HG03060 (cell line): Measurements from ENCODE around the gene TBX4.
"Not testable (repeated sequence)": the region's sequence is repeated elsewhere in the genome, so short reads cannot be mapped to it uniquely, and the experiment has no call there.

Experiments used
- ATAC-seq: cut with Tn5 transposase; IDR thresholded peaks from one replicate; pipeline ENCODE4 v1.9.1; 2021; ENCODE audit warnings: low read depth, moderate number of reproducible peaks; ENCODE audit not compliant: unreplicated experiment

TBX4 gene

DNA sequence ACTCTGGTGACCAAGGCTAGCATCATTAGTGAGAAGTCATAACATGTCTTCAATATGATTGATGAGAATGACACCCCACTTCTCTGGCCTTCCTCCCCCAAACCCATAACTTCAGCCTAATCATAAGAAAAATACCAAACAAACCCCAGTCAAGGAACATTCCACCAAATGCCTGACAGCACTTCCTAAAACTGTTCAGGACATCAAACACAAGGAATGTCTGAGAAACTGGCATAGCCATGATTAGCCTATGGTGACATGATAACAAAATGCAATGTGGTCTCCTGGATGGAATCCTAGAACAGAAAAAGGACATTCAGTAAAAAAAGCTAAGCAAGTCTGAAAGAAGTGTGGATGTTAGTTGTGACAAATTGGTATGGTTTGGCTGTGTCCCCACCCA, 24.7 kb upstream of the TBX4 start:
- no peak for ATAC-seq

DNA sequence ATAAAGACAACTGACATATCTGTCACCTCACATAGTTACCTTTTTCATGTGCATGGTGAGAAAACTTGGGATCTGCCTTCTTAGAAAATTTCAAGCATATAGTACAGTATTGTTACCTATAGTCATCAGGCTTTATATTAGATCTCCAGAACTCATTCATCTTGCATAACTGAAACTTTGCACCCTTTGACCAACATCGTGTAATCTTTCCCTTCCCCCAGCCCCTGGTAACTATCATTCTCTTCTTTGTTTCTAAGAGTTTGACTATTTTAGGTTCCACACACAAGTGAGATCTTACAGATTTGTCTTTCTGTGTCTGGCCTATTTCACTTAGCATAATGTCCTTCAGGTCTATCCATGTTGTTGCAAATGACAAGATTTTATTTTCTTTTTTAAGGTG, 22.9 kb upstream of the TBX4 start:
- no peak for ATAC-seq

DNA sequence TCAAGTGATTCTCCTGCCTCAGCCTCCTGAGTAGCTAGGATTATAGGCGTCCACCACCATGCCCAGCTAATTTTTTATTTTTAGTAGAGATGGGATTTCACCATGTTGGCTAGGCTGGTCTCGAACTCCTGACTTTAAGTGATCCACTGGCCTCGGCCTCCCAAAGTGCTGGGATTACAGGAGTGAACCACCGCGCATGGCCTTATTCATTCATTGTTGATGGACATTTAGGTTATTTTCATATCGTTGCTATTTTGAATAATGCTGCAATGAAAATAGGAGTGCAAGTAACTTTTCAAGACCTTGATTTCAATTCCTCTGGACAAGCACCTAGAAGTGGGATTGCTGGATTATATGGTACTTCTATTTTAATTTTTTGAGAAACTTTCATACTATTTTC, 22.4 kb upstream of the TBX4 start:
- not testable (repeated sequence) for ATAC-seq

DNA sequence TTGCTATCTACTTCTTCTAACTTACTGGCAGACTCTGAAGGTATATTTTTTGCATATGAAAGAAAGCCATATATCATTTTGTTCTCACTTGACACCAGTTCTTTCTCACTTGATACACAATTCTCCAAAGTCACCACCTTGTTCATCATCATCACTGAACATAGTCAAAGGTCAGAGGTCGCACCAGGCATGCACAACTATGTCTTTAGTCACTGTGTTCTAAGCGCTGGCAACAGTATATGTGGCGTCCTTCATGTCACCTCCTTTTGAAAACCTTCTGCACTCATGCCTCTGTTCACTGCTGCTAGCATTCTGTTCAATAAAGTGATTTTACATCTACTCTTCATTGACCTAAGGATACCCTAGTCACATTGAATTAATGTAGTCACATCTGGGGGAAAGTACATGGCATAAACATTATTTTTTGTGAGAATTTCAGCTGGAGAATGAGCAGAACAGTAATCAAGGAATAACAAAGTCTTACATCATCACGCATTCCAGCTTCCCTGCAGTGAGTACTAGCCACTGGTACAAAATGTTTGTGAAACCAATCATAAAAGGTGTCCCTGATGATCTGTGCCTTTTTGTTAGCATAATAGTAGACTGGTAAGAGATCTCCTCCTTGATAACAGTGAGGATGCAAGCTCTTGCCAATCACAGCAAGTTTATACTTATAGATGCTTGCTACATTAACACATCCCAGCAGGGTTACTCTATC, 20.5 kb upstream of the TBX4 start:
- no peak for ATAC-seq

DNA sequence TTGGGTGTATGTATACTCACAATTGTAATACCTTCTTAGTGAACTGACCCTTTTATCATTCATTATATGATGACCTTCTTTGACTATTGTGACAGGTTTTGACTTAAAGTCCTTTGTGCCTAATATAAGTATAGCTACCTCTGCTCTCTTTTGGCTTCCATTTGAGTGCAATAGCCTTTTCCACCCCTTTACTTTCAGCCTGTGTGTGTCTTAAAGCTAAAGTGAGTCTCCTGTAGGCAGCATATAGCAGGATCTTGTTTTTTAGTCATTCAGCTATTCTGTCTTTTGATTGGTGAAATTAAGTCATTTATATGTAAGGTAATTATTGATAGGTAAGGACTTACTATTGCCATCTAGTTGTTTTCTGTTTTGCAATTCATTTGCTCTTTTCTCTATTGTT, 15.9 kb upstream of the TBX4 start:
- no peak for ATAC-seq

DNA sequence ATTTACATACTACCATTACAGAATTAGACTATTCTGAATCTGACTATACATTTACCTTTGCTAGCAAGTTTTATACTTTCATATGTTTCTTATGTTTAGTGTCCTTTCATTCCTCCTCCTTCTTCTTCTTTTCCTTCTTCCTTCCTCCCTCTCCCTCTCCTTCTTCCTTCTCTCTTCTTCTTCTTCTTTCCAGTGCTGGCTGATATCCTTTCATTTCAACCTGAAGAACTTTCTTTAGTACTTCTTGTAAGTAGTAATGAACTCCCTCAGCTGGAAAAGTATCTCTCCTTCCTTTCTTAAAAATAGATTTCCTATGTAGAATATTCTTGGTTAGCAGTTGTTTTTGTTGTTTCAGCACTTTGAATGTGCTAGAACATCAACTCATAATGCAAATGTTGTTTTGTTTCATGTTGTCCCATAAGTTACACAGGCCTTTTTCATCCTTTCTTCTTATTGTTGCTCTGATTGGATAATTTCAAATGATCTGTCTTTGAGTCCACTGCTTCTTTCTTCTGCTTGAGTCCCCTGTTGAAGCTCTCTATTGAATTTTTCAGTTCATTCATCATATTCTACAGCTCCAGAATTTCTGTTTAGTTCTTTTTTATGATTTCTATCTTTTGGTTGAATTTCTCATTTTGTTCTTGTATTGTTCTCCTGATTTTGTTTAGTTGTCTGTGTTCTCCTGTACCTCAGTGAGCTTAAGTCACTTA, 15.1 kb upstream of the TBX4 start:
- ATAC-seq, result no peak

DNA sequence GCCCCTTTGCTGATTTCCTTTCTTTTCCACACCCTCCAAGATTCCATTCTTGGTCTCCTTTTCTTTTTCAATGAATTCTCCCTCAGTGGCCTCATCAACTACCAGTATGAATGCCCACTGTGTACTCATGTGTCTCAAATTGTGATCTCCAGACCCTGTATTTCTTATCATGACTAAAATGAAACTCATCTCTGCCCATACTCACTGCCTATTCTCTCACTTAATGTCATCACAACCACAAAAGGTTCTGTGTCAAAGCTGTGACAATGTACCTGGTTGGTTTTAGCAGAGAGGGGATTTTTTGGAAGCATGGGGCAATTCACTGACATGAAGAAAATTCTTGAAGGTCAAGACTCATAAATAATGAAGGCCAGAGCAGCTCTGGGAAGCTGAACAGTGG, 11.5 kb upstream of the TBX4 start:
- ATAC-seq, result no peak

DNA sequence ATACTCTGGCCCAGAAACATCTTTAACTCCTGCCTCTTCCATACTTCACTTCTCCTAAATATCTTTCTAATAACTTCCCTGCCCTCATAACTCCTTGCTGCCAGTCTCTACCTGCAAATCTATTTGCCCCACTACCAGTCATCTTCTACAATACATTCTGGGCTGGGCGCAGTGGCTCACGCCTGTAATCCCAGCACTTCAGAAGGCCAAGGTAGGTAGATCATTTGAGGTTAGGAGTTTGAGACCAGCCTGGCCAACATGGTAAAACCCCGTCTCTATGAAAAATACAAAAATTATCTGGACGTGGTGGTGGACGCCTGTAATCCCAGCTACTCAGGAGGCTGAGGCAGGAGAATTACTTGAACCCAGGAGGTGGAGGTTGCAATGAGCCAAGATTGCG, 10.7 kb upstream of the TBX4 start:
- not testable (repeated sequence) for ATAC-seq

DNA sequence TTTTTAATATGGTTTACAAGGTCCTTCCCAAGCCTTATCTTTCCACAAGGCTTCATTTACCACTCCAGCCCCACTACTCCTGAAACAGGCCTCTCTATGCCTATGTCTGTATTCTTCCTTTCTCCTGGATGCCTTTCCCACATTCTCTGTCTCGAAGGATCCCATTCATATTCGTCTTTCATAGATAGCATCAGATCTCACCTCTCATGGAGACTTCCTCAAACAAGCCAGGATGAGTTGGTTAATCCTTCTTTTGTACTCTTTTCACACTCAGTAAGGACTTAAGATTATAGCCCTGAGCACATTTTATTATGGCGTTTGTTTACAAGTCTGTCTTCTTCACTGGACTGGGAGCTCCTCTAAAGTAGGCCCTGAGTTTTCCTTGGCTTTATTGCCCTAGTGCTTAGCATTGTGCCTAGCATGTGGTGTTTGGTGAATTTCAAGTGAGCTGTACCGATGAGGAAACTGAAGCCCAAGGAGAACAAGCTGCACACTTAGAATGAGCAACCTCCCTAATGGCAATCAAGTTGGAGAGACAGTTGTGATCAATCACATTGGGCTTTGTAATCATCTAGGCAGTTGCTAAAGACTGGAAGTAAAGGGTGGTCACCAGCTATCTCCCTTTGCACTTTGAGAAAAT, 10.0 kb upstream of the TBX4 start:
- no peak for ATAC-seq

DNA sequence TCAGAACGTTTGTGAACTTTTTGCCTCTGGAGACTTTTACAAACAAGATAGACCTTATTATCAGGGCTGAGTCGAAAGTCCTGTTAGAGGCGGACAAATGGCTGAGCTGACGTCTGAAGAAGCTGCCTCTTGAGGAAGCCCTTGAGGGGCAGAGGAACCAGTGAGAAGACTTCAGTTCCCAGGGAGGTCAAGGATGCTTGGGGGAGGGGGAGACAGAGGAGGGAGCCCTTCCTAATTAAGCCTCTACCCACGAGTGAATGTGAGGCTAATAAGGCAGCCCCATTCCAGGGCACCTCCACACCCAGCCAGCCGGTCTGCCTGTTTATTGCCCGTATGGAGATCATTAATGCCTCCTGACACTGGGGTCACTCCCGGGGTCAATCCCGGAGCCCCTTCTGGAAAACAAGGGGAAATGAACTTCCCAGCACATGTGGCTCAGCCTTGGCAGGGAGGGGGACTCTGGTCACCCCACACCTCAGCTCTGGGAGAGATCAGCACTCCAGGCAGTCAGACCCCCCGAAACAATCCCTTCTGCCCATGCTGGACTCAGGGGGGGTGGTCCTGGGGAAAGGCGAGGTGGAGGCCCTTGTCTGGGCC, 9.2 kb upstream of the TBX4 start:
- ATAC-seq, result no peak

DNA sequence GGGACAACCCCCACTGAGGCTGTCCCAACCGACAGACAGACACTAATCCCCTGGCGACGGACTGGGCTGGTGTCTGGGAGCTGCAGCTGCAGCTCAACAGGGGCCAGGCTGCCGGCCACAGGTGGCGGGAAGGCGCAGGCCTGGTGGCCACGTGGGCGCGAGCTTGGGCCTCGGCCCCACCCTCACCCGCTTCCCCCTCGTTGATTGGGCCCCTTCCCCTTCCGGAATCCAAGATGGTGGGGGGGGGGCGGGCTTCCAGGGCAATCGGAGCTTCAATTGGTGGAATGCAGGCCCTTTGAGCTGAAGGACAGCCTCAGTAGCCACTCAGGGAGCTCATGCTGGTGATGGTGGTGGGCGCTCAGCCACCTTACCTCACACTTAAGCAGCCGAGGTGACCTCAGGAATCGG, 8.7 kb upstream of the TBX4 start:
- ATAC-seq, result no peak

DNA sequence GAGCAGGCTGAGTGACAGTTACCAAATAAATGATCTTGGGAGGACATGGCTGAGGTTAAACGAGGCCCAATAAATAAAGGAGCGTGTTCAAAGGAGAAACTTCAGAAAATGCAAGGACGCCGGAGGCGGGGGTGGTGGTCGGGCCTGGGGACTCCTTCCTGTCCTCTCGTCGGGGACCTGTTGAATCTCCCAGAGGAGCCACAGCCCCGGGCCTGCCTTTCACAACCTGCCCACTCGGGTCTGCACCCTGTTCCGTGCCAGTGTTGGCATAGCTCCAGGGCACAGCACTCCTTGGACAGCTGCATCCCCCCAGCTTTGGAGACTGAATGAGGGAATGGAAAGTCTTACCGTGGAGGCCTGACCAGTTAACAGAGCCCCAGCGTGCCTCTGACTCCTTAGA, 8.1 kb upstream of the TBX4 start:
- no peak for ATAC-seq

DNA sequence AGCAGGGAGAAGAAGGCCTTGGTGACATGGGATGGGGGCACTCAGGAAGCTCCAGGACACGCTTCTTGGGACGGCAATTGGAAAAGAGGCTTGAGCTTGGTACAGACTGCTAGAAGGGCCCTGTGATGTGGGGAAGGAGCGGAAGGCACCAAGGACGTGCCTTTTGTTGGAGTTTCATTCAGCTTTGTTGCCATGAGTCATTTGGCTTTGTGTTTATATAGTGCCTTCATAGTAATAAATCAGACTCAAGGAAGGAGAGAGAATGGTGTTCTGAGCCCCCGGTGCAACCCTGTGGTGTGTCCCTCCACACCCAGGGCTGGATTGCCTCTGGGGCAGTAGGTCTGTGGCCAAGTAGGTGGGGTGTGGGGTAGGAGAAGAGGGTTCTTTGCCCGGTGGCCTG, 7.4 kb upstream of the TBX4 start:
- no peak for ATAC-seq

DNA sequence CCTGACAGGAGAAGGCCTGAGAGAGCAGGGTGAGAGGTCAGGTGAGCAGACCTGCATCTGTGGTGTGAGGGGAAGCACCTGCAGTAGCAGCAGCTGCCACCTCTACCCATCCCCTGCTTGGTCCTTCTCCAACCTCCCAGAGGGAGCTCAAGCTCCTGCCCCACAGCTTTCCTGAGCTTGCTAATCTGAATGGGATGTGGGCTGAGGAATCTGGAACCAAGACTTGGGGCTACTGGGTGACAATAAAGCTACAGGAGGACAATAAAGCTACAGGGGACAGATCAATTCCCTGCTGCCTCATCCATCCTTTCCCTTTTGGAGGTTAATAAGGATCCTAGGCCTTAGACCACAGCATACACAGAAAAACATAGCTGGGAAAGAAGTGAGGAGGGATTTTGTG, 4.9 kb upstream of the TBX4 start:
- ATAC-seq, result no peak

DNA sequence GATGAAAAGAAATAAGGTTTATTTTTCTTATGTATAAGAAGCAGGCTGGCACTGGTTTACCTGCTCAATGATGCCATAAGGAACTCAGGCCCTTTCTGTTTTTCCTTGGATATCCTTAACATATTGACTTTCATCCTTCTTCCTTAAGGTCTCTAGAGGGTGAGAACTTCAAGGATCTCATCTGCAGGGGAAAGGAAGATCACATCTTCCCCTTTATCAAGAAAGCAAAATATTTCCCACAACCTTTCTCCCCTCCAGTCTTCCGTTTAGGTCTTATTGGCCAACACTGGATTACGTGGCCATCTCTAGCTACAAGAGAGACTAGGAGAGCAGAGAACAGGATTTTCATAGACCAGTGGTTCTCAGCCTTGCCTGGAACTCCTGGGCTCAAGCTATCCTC, 4.2 kb upstream of the TBX4 start:
- ATAC-seq, result no peak

DNA sequence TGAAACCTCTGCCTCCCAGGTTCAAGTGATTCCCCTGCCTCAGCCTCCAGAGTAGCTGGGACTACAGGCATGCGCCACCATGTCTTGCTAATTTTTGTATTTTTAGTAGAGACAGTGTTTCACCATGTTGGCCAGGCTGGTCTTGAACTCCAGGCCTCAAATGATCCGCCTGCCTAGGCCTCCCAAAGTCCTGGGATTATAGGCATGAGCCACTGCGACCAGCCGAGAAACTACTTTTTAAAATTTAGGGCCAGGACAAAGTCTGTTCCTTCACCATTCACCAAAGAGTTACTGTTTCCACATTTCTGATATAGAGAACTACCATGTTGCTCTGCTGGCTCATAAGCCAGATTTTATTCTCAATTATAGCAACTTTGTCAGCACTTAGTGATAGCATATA, 3.1 kb upstream of the TBX4 start:
- not testable (repeated sequence) for ATAC-seq

DNA sequence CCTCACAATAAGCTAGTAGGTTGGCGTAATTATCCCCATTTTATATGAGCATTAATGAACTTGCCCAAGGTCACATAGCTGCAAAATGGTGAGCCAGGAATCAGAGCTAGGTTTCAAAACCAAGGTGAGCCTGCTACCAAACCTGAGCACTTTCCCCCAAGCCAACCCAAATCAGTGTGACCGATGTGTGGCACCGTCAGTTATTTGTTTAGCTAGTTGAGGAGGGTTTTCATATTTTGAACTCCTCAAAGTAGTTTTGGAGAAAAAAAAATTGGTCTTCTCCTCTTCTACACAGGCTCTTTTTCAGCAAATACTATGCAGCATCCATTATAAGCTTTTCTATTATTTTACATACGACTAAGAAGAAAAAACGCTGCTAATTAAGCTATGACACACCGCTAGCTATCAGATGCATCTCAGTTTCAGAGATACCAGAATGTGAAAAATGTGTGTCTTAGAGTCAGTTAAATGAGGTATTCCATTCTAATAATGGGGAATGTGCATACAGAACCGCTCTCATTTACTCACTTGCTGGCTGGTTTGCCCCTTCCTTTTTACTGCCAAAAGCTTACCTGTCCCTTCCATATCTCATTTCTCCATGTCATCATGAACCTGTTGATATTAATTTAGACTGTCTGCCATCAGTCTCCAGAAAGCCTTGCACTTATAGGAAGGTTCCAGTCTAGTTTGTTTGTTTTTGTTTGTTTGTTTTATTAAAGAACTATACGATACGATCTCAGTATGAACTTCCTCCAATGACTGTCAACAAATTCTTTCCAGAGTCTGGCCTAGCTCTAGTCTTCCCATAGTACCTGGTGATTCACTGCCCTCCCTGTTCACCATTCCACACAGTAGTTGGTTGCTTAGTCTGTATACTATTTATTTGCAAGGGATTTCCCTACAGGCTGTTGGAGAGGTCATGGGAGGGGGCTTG, 2.2 kb upstream of the TBX4 start:
- no peak for ATAC-seq

DNA sequence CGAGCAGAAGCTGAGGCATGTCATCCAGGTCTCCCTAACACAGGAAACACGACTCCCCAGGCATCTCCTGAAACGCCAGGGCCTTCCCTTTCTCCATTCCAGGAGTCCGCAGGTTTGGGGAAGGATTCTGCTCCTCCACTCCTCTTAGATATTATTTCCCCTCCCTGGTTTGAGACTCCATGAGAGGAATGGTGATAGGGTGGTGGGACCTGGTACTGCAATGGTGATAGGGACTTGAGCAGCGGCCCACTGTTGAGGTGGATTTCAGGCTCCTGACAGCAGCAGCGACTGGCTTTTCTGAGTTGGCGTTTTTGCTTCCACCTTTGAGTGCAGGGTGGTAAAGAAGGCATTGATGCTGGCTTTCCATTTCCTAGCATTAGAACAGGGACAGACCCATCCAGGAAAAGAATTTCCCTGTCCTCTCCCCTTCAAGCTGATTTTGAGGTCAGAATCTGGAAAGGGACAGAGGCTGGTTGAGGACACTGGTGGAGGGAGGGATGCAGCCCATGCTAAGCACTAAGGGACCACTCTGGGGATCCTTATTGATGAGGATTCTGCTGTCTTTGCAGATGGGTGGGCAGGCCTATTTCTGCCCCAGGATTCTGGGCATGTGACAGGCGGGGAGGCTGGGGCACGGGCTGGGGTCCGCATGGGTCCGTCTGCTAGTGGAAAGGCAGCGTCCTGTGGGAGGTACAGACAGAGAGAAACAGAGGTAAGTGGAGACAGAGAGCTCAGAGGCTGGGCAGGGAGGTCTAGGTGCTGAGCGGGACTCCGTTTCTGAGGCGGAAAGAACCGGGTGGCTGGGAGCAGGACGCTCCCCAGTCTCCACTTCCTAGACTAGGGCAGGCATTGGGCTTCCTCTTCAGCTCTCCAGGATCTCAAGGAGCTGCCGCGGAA, 1.3 kb upstream of the TBX4 start:
- no peak for ATAC-seq

DNA sequence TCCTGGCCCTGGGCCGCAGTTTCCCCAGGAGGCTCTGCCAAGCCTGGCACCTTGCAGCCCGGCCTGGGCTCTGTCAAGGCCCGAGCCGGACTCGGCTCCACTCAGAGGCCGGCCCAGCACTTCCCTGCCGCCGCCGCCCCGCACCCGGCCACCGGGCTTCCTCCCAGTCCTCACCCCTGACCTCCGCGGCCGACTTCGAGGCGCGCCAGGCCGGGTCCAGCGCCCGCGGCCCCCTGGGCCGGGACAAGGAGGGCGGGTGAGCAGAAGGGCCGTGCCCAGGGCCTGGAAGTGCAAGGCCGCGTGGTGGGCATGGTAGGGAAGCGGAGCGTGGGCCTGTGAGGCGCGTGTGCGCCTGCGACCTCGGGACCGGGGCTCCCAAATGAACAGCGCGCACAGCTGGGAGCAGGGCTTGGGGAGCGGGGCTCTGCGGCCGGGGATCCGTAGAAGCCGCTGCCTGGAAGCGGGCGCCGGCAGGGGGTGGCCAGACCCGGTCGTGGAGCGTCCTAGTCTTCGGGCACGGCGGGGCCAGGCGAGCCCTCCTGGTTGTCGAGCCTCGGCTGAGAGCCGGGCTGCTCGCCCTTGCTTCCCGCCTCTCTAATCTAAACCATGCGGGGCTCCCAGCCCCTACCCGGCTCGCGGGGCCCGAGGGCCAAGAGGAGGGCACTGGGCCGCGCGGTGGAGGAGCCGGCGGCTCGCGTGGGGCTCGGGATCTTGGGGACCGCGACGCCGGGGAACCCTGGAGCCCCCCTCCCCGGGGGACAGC, 503 bp upstream of the TBX4 start:
- ATAC-seq, result no peak
